GM12878 (cell line): ENCODE measurements around the gene PAK5. TPM values are rescaled to one million over a fixed set of nuclear protein-coding genes. Genes with fewer than 3 reads are reported as not detected.

Source experiments
- ATAC-seq: fragments of 200-7000 bp; cut with Tn5 transposase; 3 replicates; pipeline ENCODE4 v1.9.1; 2020; ENCODE audit warnings: mild to moderate bottlenecking, moderate library complexity
- BruUV-seq: library from RNA; stranded (reverse); fragments of 400-500 nt; replicated peaks from 2 replicates; lab custom pipeline; 2021; lab: Mats Ljungman, UMichigan
- CTCF ChIA-PET: fragments of 300-600 bp; sonication (Branson Sonifier 250); formaldehyde crosslinking; extraction: SDS; loops from one replicate; lab custom pipeline; 2021; ENCODE audit warnings: inconsistent platforms; lab: Yijun Ruan, JAX
- POLR2A ChIA-PET: fragments of 350-600 bp; formaldehyde crosslinking; extraction: SDS; loops from one replicate; lab custom pipeline; 2021; ENCODE audit warnings: inconsistent platforms; lab: Charles Lee
- RAD21 ChIA-PET: fragments of 300-600 bp; sonication (Branson Sonifier 250); formaldehyde crosslinking; loops from one replicate; lab custom pipeline; 2023; ENCODE audit warnings: antibody characterized with exemption; ENCODE audit not compliant: unreplicated experiment; lab: Charles Lee
- SMC1A ChIA-PET: fragments of 300-600 bp; sonication (Branson Sonifier 250); formaldehyde crosslinking; loops from one replicate; lab custom pipeline; 2023; ENCODE audit not compliant: unreplicated experiment, uncharacterized antibody; lab: Charles Lee
- DNase-seq: peaks from one replicate; pipeline ENCODE4 v3.0.0-alpha.2; 2011; ENCODE audit warnings: low read depth, low spot score
- FAIRE-seq: peaks from 3 replicates; lab custom pipeline; 2011; peaks lifted over from hg19 to GRCh38; lab: Jason Lieb, UNC
- H2AFZ ChIP-seq: 2 replicates; pipeline ENCODE4 v1.6.0; 2011; ENCODE audit warnings: low read depth, low read length, control low read depth; ENCODE audit not compliant: control insufficient read depth
- H3K27ac ChIP-seq: 2 replicates; pipeline ENCODE4 v1.5.1; 2011; ENCODE audit warnings: control low read depth; ENCODE audit not compliant: control insufficient read depth, insufficient read depth
- H3K27me3 ChIP-seq, 2 experiments: replicated peaks in 1 of 2; 2 replicates each; pipeline versions ENCODE4 v1.6.0 to v1.6.1; 2011; ENCODE audit warnings: low read length in 1 of 2; ENCODE audit not compliant: control insufficient read depth in 2 of 2, insufficient read depth in 2 of 2
- H3K36me3 ChIP-seq, 2 experiments: 2 replicates each; pipeline ENCODE4 v1.5.1; 2011; ENCODE audit warnings: low read length in 1 of 2; ENCODE audit not compliant: control insufficient read depth in 2 of 2, insufficient read depth in 2 of 2
- H3K4me1 ChIP-seq: 2 replicates; pipeline ENCODE4 v1.6.1; 2011; ENCODE audit warnings: mild to moderate bottlenecking, low read length, moderate library complexity, mixed read lengths; ENCODE audit not compliant: control insufficient read depth, insufficient read depth
- H3K4me2 ChIP-seq: 2 replicates; pipeline ENCODE4 v1.6.0; 2011; ENCODE audit warnings: control low read depth; ENCODE audit not compliant: control insufficient read depth, insufficient read depth
- H3K4me3 ChIP-seq: fragments of 200-600 bp; sonication (generic); 2 replicates; pipeline ENCODE4 v1.5.1; 2016
- H3K79me2 ChIP-seq: 2 replicates; pipeline ENCODE4 v1.6.0; 2011; ENCODE audit warnings: low read length; ENCODE audit not compliant: control insufficient read depth, insufficient read depth
- H3K9ac ChIP-seq: 2 replicates; pipeline ENCODE4 v1.8.0; 2011; ENCODE audit warnings: low read length, control low read depth, mixed read lengths; ENCODE audit not compliant: control insufficient read depth, insufficient read depth
- H3K9me3 ChIP-seq: replicated peaks from 3 replicates; pipeline ENCODE4 v1.5.1; 2011; ENCODE audit warnings: mild to moderate bottlenecking, low read length; ENCODE audit not compliant: control insufficient read depth, insufficient read depth
- H4K20me1 ChIP-seq: 2 replicates; pipeline ENCODE4 v1.6.0; 2011; ENCODE audit not compliant: control insufficient read depth, insufficient read depth
- ATF3 ChIP-seq: IDR thresholded peaks from 2 replicates; pipeline ENCODE4 v1.6.1; 2011; ENCODE audit warnings: low read depth, mild to moderate bottlenecking, low read length, moderate library complexity, borderline replicate concordance; ENCODE audit errors: extremely low read depth
- CTCF ChIP-seq, 3 experiments: IDR thresholded peaks in 2 of 3; conservative IDR thresholded peaks in 1 of 3; 2 replicates each; pipeline ENCODE4 v1.5.1; 2011; ENCODE audit warnings: low read depth in 3 of 3, low read length in 3 of 3, mild to moderate bottlenecking in 3 of 3, control low read depth in 2 of 3, moderate library complexity in 2 of 3, inconsistent platforms in 1 of 3, mixed read lengths in 1 of 3; ENCODE audit not compliant: control insufficient read depth in 2 of 3, insufficient read depth in 1 of 3; ENCODE audit errors: extremely low read depth in 1 of 3
- E2F8 ChIP-seq: fragments of 450-650 bp; IDR thresholded peaks from 2 replicates; pipeline ENCODE4 v1.6.1; 2018; ENCODE audit warnings: mild to moderate bottlenecking, low read depth, moderate library complexity; ENCODE audit not compliant: partially characterized antibody
- HCFC1 ChIP-seq: fragments of 150-350 bp; IDR thresholded peaks from 2 replicates; pipeline ENCODE4 v1.6.1; 2014; ENCODE audit warnings: low read length
- NR2F1 ChIP-seq: fragments of 450-650 bp; conservative IDR thresholded peaks from 2 replicates; pipeline ENCODE4 v1.6.1; 2017; ENCODE audit warnings: mild to moderate bottlenecking
- RAD21 ChIP-seq: IDR thresholded peaks from 2 replicates; pipeline ENCODE4 v1.6.1; 2011; ENCODE audit warnings: mild to moderate bottlenecking, low read depth, low read length, moderate library complexity; ENCODE audit not compliant: insufficient read depth
- RELA ChIP-seq: fragments of 450-650 bp; IDR thresholded peaks from 2 replicates; pipeline ENCODE4 v1.8.0; 2014; ENCODE audit warnings: borderline replicate concordance; ENCODE audit not compliant: partially characterized antibody
- SMAD5 ChIP-seq: IDR thresholded peaks from 2 replicates; pipeline ENCODE4 v1.6.1; 2016; ENCODE audit warnings: antibody characterized with exemption, low read depth
- SMC3 ChIP-seq: IDR thresholded peaks from 2 replicates; pipeline ENCODE4 v1.6.1; 2011; ENCODE audit warnings: low read length, improper control_type of control experiment, borderline replicate concordance
- YBX1 ChIP-seq: fragments of 450-650 bp; IDR thresholded peaks from 2 replicates; pipeline ENCODE4 v1.6.1; 2016; ENCODE audit warnings: antibody characterized with exemption
- ZBTB33 ChIP-seq: fragments of 450-650 bp; IDR thresholded peaks from 2 replicates; pipeline ENCODE4 v1.6.1; 2017; ENCODE audit warnings: mild to moderate bottlenecking
- ZNF207 ChIP-seq: fragments of 450-650 bp; IDR thresholded peaks from 2 replicates; pipeline ENCODE4 v1.6.1; 2014; ENCODE audit warnings: antibody characterized with exemption, mild to moderate bottlenecking, borderline replicate concordance
- WGBS: methylation state at CpG from one replicate; pipeline ENCODE4 v1.1.6; 2016; ENCODE audit warnings: low lambda C conversion rate; ENCODE audit not compliant: insufficient replicate concordance, insufficient coverage; ENCODE audit errors: missing lambda C conversion rate; 5-methylcytosine and 5-hydroxymethylcytosine counted together
- in situ Hi-C: fragments of 300-500 bp; cut with MboI; formaldehyde crosslinking; loops from 9 replicates; pipeline ENCODE4 v1.14.3; 2018; ENCODE audit warnings: mixed read lengths
- intact Hi-C: fragments of 100-400 bp; cut with micrococcal nuclease; formaldehyde crosslinking; loops from one replicate; pipeline ENCODE4 v1.14.2; 2022; ENCODE audit not compliant: unreplicated experiment
- polyA plus RNA-seq, 11 experiments: library from polyadenylated mRNA; depleted of rRNA in 4 of 11; unstranded in 6 of 11; stranded (reverse) in 5 of 11; fragments of >200 nt; fragmentation: Nextera tagmentation in 4 of 11; fragmentation: Illumina TruSeq in 1 of 11; extraction: Ambion mirVana in 4 of 11; extraction: Trizol in 1 of 11; gene quantifications; 1 replicate in 1 of 11; 2 replicates in 10 of 11; pipeline versions ENCODE4 v1.2.1 to v1.2.3, GENCODE V29; 2011 to 2016; ENCODE audit warnings: inconsistent platforms in 2 of 11, missing spikeins in 2 of 11, low read depth in 1 of 11
- total RNA-seq, 4 experiments: library from RNA; depleted of rRNA in 3 of 4; stranded (reverse); fragments of >200 nt in 3 of 4; fragmentation: Illumina TruSeq in 1 of 4; extraction: Trizol in 1 of 4; gene quantifications; 2 replicates each; pipeline versions ENCODE4 v1.2.1 to v1.2.3, GENCODE V29; 2013 to 2021

The PAK5 gene
- total and polyA plus RNA-seq, 10 of the 15 experiments (the other 5 are each of a cell fraction or from before 2014, with no cell fraction given) = not detected

- TF ChIP-seq E2F8 (no peak), YBX1 (no peak)
Observed at GRCh38 chr20:9626357-9626756, 212.5 kb downstream of the PAK5 start (continued).

- Histone ChIP-seq H3K9ac (no peak overlapping the region), H3K4me2 (no peak overlapping the region), H3K36me3 (no peaks in the 10 kb centered on the region), H4K20me1 (no peaks in the 10 kb centered on the region), H3K4me3 (no peak overlapping the region), H3K79me2 (no peaks in the 10 kb centered on the region), H2AFZ (no peak overlapping the region), H3K4me1 (peaks cover 18% of the 10 kb centered on the region), H3K9me3 (no peaks in the 10 kb centered on the region; the same call in 2 of the 3 replicates), H3K27me3 (no peaks in the 10 kb centered on the region), H3K27ac (no peak overlapping the region)
- in situ Hi-C loops = loop anchor here (5.0 to 10.0 kb wide), 2 partner anchors 474 to 807 kb away; no protein-coding TSS in a partner anchor
- CTCF ChIA-PET = interaction anchor here (0.6 to 12.0 kb wide), 23 partner anchors 9 to 1926 kb away, joined by 3 to 235 read pairs (median 5); no protein-coding TSS in a partner anchor
- intact Hi-C loops = loop anchor here (1.0 to 10.0 kb wide), 8 partner anchors 295 to 1924 kb away; no protein-coding TSS in a partner anchor
- SMC1A ChIA-PET = interaction anchor here (0.9 to 3.4 kb wide), 11 partner anchors 14 to 764 kb away, joined by 3 to 14 read pairs (median 6); no protein-coding TSS in a partner anchor
- FAIRE-seq = no peak
- POLR2A ChIA-PET = no interaction called here
- no TSS peak for BruUV-seq
- ATAC-seq = no peak
- DNase-seq = no peak
- 83% methylated on average over 5 of the region's 5 CpGs for WGBS
- RAD21 ChIA-PET = interaction anchor here (0.7 to 2.1 kb wide), 11 partner anchors 9 to 1925 kb away, joined by 3 to 23 read pairs (median 5); no protein-coding TSS in a partner anchor
- TF ChIP-seq SMC3 = peak; percentile 3; the same call in 1 of the 2 replicates
- TF ChIP-seq SMAD5 = no peak
- no peak for TF ChIP-seq ATF3
- no peak for TF ChIP-seq ZBTB33
- peak; percentile 12 to 52 (median 36); a peak in 4 of 6 replicates for TF ChIP-seq CTCF (IDR thresholded peaks at IDR 0.05 in 2 of 3, conservative IDR thresholded peaks at IDR 0.05 in 1 of 3; ENCODE audit: control insufficient read depth in 2 of 3, extremely low read depth in 1 of 3, insufficient read depth in 1 of 3, low read depth in 3 of 3, low read length in 3 of 3)
- no peak for TF ChIP-seq RELA
- TF ChIP-seq NR2F1 = no peak
- TF ChIP-seq RAD21 = peak; percentile 49
- TF ChIP-seq HCFC1 = no peak
- no peak for TF ChIP-seq ZNF207
Observed at GRCh38 chr20:9617940-9618339, 220.9 kb downstream of the PAK5 start.
